ENCODE measurements around the gene NOL4L.

- TF ChIP-seq CTCF (conservative IDR thresholded peaks at IDR 0.05; ENCODE audit: low read depth, low read length) = no peak
- no peak for TF ChIP-seq EZH2 (IDR thresholded peaks at IDR 0.05; ENCODE audit: borderline replicate concordance, low read depth, low read length, poor library complexity, severe bottlenecking)
Observed at GRCh38 chr20:32439132-32439829, 145.9 kb downstream of the NOL4L start.

Data from A673 (cell line).